Left colon (tissue), 2 donors: ENCODE measurements around the gene RBM43. TPM values are rescaled to one million over a fixed set of nuclear protein-coding genes. Genes with fewer than 3 reads are reported as not detected.
"Not testable (repeated sequence)": the region's sequence is repeated elsewhere in the genome, so short reads cannot be mapped to it uniquely, and the experiment has no call there.

Source experiments
- ATAC-seq: fragments of 200-7000 bp; cut with Tn5 transposase; one replicate; pipeline ENCODE4 v1.9.1; 2020; ENCODE audit warnings: mild to moderate bottlenecking, moderate library complexity
- DNase-seq, 2 donors: peaks; one replicate each; pipeline ENCODE4 v3.0.0-alpha.2; 2020
- intact Hi-C, 2 donors: fragments of 100-400 bp; cut with DNase I in 1 of 2; cut with micrococcal nuclease in 1 of 2; formaldehyde crosslinking; loops; one replicate each; pipeline versions ENCODE4 v1.11.2 to v1.14.0; 2022; cut with DNase I, micrococcal nuclease
- long read RNA-seq: library from polyadenylated mRNA; unstranded; transcript quantifications from one replicate; pipeline ENCODE4 v2.0.0, GENCODE V29; 2021
- total RNA-seq, 2 donors: library from RNA; stranded (reverse); fragmentation: NEBNext Ultra II Directional; extraction: Animal tissue kit (Norgen Biotek cat#: 25700); gene quantifications; one replicate each; pipeline ENCODE4 v1.2.1, GENCODE V29; 2021
- donor health status: DM: no; HTN: no; CAD: no.
- donor health status: DM: yes; HTN: yes; CAD: no.

The RBM43 gene
- 1 to 10 TPM; 3.1 to 5.0 TPM for total RNA-seq
- long read RNA-seq: 0 reads

GRCh38 chr2:151261231-151261976, at the start of gene RBM43:
TSS of gene RBM43 (minus strand) at chr2:151261863. CDS start at chr2:151261727, 136 bp downstream.
- intact Hi-C loops: no loop called here
- ATAC-seq (peak; percentile 93), DNase-seq (peak; percentile 81 to 90)

DNA sequence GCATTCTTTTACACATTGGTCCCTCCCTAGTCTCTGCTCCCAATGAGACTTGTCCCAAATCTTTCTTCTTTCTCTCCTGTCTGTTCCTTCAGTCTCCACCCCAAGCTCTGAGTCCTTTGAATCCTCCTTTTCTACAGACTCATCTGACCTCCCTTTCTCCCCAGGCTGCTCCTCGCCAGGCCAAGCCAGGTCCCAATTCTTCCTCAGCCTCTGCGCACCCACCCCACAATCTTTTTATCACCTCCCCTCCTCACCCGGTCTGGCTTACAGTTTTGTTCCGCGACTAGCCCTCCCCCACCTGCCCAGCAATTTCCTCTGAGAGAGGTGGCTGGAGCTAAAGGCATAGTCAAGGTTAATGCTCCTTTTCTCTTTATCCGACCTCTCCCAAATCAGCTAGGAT, 48.6 kb upstream of the RBM43 start:
- intact Hi-C loops, ATAC-seq, DNase-seq: not testable (repeated sequence)

DNA sequence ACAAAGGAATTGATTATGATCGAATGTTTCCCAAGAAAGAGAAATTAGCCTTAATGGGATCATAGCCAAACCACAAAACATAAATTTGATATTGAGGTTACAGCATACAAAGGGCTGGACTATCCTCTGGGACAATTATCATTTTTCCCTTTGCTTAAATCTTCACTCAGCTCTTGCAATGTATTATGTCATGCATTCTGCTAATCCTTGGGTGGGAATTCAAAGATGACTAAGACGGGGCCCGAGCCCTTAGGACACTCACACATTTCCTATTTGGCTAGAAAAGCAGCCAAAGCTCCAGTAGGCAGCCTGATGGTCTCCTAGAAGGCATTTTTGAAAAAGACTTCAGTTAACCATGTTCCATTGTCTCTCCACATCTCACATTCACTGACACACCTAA, 45.0 kb upstream of the RBM43 start:
- no peak for ATAC-seq
- intact Hi-C loops: no loop called here
- DNase-seq: no peak

DNA sequence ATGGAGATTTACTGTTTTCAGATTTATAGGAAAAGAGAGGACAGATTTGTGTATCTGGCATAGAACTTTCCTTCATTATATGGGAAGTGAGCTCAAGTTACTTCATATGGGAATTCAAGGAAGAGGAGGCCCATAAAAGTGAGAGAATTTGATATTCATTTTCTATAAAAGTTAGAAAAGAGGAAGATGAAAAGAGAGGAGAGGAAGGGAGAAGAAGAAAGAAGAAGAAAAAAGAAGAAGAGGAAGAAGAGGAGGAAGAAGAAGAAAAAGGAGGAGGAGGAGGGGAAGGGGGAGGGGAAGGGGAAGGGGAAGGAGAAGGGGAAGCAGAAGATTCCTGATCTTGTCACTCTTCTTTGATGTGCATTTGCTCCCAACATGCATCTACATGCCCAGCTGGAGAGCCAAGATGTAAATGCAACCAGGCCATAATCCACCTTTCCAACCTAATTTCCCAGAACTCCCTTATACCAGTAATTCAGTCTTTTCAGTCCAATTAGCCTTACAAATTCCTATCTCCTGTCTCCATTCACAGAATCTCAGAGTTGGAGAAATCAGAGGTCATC, 43.5 kb upstream of the RBM43 start:
- ATAC-seq: no peak
- intact Hi-C loops: no loop called here
- DNase-seq: no peak

- ATAC-seq (no peak), DNase-seq (no peak)
- intact Hi-C loops: no loop called here
These were observed 41.2 kb upstream of the RBM43 start for GRCh38 chr2:151302879-151303278.

DNA sequence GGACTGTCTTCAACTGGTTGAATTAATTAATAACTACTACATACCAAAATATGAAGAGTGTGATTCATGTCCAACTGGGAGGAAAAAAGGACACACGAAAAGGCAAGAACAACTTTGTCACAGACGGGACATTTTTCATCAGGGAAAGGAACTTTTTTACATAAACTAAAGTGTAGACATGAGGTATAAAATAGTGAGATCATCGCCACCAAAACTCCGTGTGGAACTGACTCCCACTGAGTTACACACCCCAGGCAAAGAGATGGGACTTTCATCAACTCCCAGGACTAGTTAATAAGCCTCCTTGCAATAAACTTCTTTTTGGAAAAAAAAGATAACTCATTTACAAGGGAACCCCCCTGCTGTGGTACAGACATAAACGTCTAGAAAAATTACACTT, 40.7 kb upstream of the RBM43 start:
- DNase-seq: no peak
- intact Hi-C loops: no loop called here
- ATAC-seq: no peak

DNA sequence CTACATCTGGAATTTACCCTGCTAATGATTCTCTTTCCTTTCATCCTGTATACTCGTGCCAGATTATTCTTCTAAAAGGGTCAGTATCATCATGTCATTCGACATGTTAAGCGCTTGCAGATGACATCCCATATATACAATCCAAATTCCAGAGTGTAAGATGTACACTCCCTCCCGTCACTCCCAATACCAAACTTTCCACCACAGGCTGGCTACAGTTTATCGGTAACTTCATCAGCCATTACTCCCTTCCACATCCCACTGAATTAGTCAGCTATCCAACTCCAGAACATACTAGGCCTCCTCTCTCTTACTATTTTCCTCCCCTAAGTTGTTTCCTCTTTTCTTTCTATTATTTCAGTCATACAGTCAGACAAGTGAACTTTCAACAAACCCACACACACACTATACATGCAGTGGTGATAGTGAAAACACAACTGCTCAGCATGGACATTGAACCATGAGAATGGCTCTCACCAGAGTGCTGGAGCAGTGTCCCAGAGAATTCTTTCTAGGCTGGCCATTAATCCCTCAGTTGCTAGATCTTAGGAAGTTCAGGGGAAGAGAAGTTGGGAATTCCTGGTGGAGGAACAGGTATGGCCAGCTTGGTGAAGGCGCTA, 38.4 kb upstream of the RBM43 start:
- no peak for ATAC-seq
- DNase-seq: no peak
- intact Hi-C loops: no loop called here

DNA sequence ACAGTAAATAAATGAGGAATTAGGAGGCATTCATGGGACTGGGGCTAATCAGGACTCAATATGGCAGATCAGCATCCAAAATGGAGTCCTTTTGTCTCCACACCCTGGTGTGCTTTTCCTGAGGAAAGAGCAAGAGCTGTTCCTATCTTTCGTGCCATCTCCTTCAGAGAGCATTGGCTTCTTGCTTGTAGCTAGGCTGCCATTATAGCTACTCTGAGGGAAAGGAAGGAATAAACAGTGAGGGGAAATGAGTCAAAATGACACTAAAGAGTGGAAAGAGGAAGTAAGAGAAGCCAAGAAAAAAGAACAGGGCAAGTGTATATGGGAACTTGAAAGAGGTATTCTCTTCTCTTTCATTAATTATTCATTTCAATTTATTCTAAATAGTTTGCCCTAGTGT, 36.2 kb upstream of the RBM43 start:
- ATAC-seq: no peak
- no peak for DNase-seq
- intact Hi-C loops: no loop called here

- intact Hi-C loops, DNase-seq, ATAC-seq: not testable (repeated sequence)
These were observed 34.3 kb upstream of the RBM43 start for GRCh38 chr2:151295926-151296325.

DNA sequence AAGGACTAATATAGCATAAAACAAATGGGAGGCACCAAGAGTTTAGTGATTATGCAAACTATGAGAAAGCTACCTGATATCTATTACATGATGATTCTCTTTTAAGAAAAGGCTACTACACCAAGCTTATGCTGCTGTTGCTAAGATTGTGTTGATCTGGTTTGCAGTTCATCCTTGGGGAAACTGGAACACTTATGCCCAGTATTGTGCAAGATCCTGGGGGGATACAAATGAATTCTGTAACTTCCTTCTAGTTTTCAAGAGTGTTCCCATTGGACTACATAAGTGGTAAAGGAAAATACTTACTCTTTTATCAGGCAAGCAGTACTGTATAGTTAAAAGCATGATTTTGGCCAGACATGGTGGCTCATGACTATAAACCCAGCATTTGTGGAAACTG, 30.9 kb upstream of the RBM43 start:
- ATAC-seq (no peak), DNase-seq (no peak)
- intact Hi-C loops: loop anchor here in 1 of 2 donors (5.0 kb wide), 1 partner anchor 120 kb away; no protein-coding TSS in a partner anchor

DNA sequence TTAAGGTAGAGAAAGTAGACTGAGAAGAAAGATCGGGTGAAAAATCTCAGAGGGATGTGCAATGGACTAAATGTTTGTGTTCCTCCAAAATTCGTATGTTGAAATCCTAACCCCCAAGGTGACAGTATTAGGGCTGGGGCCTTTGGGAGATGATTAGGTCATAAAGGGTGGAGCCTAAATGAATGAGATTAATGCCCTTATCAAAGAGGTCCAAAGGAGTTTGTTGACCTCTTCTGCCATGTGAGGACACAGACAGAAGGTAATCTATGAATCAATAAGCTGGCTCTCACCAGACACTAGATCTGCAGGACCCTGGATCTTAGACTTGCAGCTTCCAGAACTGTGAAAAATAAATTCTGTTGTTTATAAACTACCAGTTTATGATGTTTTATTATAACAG, 30.5 kb upstream of the RBM43 start:
- no peak for ATAC-seq
- DNase-seq: no peak
- intact Hi-C loops: loop anchor here in 1 of 2 donors (5.0 kb wide), 1 partner anchor 120 kb away; no protein-coding TSS in a partner anchor

- ATAC-seq (no peak), DNase-seq (no peak)
- intact Hi-C loops: loop anchor here in 1 of 2 donors (5.0 kb wide), 1 partner anchor 121 kb away; no protein-coding TSS in a partner anchor
These were observed 29.6 kb upstream of the RBM43 start for GRCh38 chr2:151291224-151291623.

- ATAC-seq: no peak
- DNase-seq: peak in 1 of 2 donors; percentile 21
- intact Hi-C loops: loop anchor here in 1 of 2 donors (5.0 kb wide), 1 partner anchor 122 kb away; no protein-coding TSS in a partner anchor
These were observed 28.6 kb upstream of the RBM43 start for GRCh38 chr2:151289972-151290866.

GRCh38 chr2:151287513-151288250, 26.0 kb upstream of the RBM43 start:
- DNase-seq (no peak), ATAC-seq (no peak)
- intact Hi-C loops: no loop called here

- intact Hi-C loops: no loop called here
- ATAC-seq (no peak), DNase-seq (no peak)
These were observed 20.7 kb upstream of the RBM43 start for GRCh38 chr2:151282401-151282800.

DNA sequence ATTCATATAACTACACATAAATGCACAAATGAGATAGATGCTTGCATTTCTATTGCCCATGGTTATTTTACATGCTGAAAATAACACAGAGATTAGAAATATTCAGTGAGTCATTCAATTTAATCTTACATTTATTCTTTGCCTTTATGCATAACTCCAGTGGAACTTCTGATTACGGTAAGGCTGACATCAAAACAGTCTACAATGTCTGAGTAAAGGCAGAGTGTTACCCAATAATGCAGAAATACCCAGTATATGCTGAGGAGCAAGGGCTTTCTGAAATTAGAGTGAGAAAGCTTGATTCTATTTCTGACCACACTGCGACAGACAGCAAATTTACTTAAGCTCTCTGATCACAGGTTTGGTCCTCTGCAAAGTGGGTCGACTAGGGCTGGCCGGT, 18.6 kb upstream of the RBM43 start:
- no peak for ATAC-seq

GRCh38 chr2:151278487-151278886, 16.8 kb upstream of the RBM43 start:
- intact Hi-C loops: no loop called here
- ATAC-seq: no peak
- DNase-seq: no peak

More for the DNA sequence above, 18.6 kb upstream of the RBM43 start:
- intact Hi-C loops: no loop called here
- no peak for DNase-seq

GRCh38 chr2:151277067-151277466, 15.4 kb upstream of the RBM43 start:
- no peak for ATAC-seq
- no peak for DNase-seq
- intact Hi-C loops: no loop called here
